ENCODE results near the gene VMAC. TPM values are rescaled to one million over a fixed set of nuclear protein-coding genes. Genes with fewer than 3 reads are reported as not detected.

VMAC gene
- total and polyA plus RNA-seq, 9 of the 15 experiments (the other 6 are each of a cell fraction or from before 2014, with no cell fraction given) = 0.03 to 3.4 (median 1.1) TPM

DNA sequence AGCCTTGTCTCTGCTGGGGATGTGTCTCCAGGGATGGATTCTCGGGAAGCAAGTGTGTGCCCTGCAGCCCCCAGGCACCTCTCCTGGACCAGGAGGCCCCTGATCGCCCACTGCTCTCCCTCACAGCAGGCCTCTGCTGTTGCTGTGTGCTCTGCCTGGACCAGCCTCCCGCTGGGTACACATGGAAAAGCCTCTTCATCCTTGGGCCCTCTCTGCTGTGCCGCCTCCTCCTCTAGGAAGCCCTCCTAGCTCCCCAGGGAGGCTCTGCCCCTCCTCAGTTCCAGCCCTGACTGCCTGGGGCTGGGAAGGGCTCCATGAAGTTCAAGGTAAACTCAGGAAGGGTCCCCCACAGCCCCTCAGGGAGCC lies 13.1 kb upstream of the VMAC start (continued):
- TF ChIP-seq NR2C1 (IDR thresholded peaks at IDR 0.05) (no peak), NR2C1 (tag; IDR thresholded peaks at IDR 0.05) (no peak), MYNN (IDR thresholded peaks at IDR 0.05) (0 out of 2 replicates have a peak, but pooled peaks have one; percentile 46), MYNN (CRISPR knock-in tag; IDR thresholded peaks at IDR 0.05) (no peak), SREBF1 (IDR thresholded peaks at IDR 0.05; ENCODE audit: borderline replicate concordance, low read depth, low read length) (no peak), ZNF79 (CRISPR knock-in tag; IDR thresholded peaks at IDR 0.05; ENCODE audit: low read depth) (no peak), HLTF (IDR thresholded peaks at IDR 0.05) (no peak), L3MBTL2 (IDR thresholded peaks at IDR 0.05) (no peak), ETS2 (tag; IDR thresholded peaks at IDR 0.05; ENCODE audit: borderline replicate concordance, poor library complexity, severe bottlenecking) (no peak), KDM2B (CRISPR knock-in tag; IDR thresholded peaks at IDR 0.05) (no peak), PYGO2 (tag; IDR thresholded peaks at IDR 0.05) (no peak), ZNF75A (CRISPR knock-in tag; IDR thresholded peaks at IDR 0.05) (no peak), GABPB2 (CRISPR knock-in tag; conservative IDR thresholded peaks at IDR 0.05) (no peak), ZNF239 (CRISPR knock-in tag; IDR thresholded peaks at IDR 0.05) (no peak), NFIX (CRISPR knock-in tag; IDR thresholded peaks at IDR 0.05; ENCODE audit: low read depth) (no peak), GABPB1 (CRISPR knock-in tag; IDR thresholded peaks at IDR 0.05) (no peak), KDM5B (IDR thresholded peaks at IDR 0.05; ENCODE audit: insufficient replicate concordance, low read depth, low read length) (peak; percentile 45), PTBP1 (IDR thresholded peaks at IDR 0.05; ENCODE audit: low read depth, low read length) (0 out of 2 replicates have a peak, but pooled peaks have one; percentile 34), TAF9B (IDR thresholded peaks at IDR 0.05; ENCODE audit: partially characterized antibody) (no peak), POLR2B (IDR thresholded peaks at IDR 0.05; ENCODE audit: low read depth, partially characterized antibody) (peak; percentile 35)
- TF ChIP-seq, protein P1, sequence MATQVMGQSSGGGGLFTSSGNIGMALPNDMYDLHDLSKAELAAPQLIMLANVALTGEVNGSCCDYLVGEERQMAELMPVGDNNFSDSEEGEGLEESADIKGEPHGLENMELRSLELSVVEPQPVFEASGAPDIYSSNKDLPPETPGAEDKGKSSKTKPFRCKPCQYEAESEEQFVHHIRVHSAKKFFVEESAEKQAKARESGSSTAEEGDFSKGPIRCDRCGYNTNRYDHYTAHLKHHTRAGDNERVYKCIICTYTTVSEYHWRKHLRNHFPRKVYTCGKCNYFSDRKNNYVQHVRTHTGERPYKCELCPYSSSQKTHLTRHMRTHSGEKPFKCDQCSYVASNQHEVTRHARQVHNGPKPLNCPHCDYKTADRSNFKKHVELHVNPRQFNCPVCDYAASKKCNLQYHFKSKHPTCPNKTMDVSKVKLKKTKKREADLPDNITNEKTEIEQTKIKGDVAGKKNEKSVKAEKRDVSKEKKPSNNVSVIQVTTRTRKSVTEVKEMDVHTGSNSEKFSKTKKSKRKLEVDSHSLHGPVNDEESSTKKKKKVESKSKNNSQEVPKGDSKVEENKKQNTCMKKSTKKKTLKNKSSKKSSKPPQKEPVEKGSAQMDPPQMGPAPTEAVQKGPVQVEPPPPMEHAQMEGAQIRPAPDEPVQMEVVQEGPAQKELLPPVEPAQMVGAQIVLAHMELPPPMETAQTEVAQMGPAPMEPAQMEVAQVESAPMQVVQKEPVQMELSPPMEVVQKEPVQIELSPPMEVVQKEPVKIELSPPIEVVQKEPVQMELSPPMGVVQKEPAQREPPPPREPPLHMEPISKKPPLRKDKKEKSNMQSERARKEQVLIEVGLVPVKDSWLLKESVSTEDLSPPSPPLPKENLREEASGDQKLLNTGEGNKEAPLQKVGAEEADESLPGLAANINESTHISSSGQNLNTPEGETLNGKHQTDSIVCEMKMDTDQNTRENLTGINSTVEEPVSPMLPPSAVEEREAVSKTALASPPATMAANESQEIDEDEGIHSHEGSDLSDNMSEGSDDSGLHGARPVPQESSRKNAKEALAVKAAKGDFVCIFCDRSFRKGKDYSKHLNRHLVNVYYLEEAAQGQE (IDR thresholded peaks at IDR 0.05; ENCODE audit: borderline replicate concordance) = no peak
- TF ChIP-seq, protein P1 (CRISPR knock-in tag; IDR thresholded peaks at IDR 0.05; ENCODE audit: low read depth) = no peak
- TF ChIP-seq, protein P2, sequence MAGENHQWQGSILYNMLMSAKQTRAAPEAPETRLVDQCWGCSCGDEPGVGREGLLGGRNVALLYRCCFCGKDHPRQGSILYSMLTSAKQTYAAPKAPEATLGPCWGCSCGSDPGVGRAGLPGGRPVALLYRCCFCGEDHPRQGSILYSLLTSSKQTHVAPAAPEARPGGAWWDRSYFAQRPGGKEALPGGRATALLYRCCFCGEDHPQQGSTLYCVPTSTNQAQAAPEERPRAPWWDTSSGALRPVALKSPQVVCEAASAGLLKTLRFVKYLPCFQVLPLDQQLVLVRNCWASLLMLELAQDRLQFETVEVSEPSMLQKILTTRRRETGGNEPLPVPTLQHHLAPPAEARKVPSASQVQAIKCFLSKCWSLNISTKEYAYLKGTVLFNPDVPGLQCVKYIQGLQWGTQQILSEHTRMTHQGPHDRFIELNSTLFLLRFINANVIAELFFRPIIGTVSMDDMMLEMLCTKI (IDR thresholded peaks at IDR 0.05; ENCODE audit: partially characterized antibody) = no peak
- TF ChIP-seq, protein P3, sequence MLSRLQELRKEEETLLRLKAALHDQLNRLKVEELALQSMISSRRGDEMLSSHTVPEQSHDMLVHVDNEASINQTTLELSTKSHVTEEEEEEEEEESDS (CRISPR knock-in tag; IDR thresholded peaks at IDR 0.05) = no peak
